SU-DHL-6 (cell line): ENCODE data around the gene UBASH3A.

ENCODE experiments used
- H2AFZ ChIP-seq: fragments of 200-600 bp; sonication (generic); 2 replicates; pipeline ENCODE4 v1.6.1; 2014; ENCODE audit warnings: low read depth, mild to moderate bottlenecking, moderate library complexity, mixed read lengths, antibody characterized with exemption, low read length; ENCODE audit not compliant: severe bottlenecking
- H3F3A ChIP-seq: fragments of 200-600 bp; shearing (Covaris generic); 2 replicates; pipeline ENCODE4 v1.6.0; 2016; ENCODE audit warnings: antibody characterized with exemption, mild to moderate bottlenecking; ENCODE audit not compliant: insufficient read depth
- H3K27ac ChIP-seq: fragments of 200-600 bp; sonication (generic); 2 replicates; pipeline ENCODE4 v1.5.1; 2016; ENCODE audit warnings: low read depth, mild to moderate bottlenecking, low read length, moderate library complexity, mixed read lengths
- H3K27me3 ChIP-seq: fragments of 200-600 bp; sonication (generic), shearing (Covaris generic); 2 replicates; pipeline ENCODE4 v1.6.0; 2014; ENCODE audit warnings: mild to moderate bottlenecking, low read length
- H3K36me3 ChIP-seq: fragments of 200-600 bp; sonication (generic); 2 replicates; pipeline ENCODE4 v1.6.1; 2014; ENCODE audit warnings: mild to moderate bottlenecking, low read length, mixed read lengths
- H3K4me2 ChIP-seq: fragments of 300-600, 200-600 bp; shearing (Covaris generic), sonication (generic); 2 replicates; pipeline ENCODE4 v1.6.0; 2014; ENCODE audit warnings: low read length, low read depth, mild to moderate bottlenecking; ENCODE audit not compliant: poor library complexity, severe bottlenecking
- H3K4me3 ChIP-seq: fragments of 200-600 bp; sonication (generic); 2 replicates; pipeline ENCODE4 v1.5.1; 2014; ENCODE audit warnings: antibody characterized with exemption, low read length, mild to moderate bottlenecking, mixed read lengths; ENCODE audit not compliant: insufficient read depth, poor library complexity, severe bottlenecking
- H3K79me2 ChIP-seq: fragments of 200-600 bp; sonication (generic); 2 replicates; pipeline ENCODE4 v1.6.1; 2014; ENCODE audit warnings: mild to moderate bottlenecking, low read length, moderate library complexity; ENCODE audit not compliant: insufficient read depth
- H3K9ac ChIP-seq: fragments of 200-600 bp; sonication (generic); 2 replicates; pipeline ENCODE4 v1.7.0; 2014; ENCODE audit warnings: mild to moderate bottlenecking, low read length
- H3K9me2 ChIP-seq: fragments of 200-600 bp; sonication (generic); replicated peaks from 2 replicates; pipeline ENCODE4 v1.6.1; 2014; ENCODE audit warnings: low read length; ENCODE audit not compliant: insufficient read depth
- H3K9me3 ChIP-seq: fragments of 200-600 bp; sonication (generic); 2 replicates; pipeline ENCODE4 v1.6.1; 2014; ENCODE audit warnings: low read length, mixed read lengths; ENCODE audit not compliant: insufficient read depth
- H4K20me1 ChIP-seq: fragments of 200-600 bp; sonication (generic); 2 replicates; pipeline ENCODE4 v1.6.1; 2014; ENCODE audit warnings: low read depth, mild to moderate bottlenecking, antibody characterized with exemption, low read length, moderate library complexity, mixed read lengths
- CTCF ChIP-seq: fragments of 200-600 bp; sonication (generic); IDR thresholded peaks from one replicate; pipeline ENCODE4 v1.5.1; 2017; ENCODE audit warnings: antibody characterized with exemption, mild to moderate bottlenecking, low read length, moderate library complexity; ENCODE audit not compliant: insufficient read depth, poor library complexity, severe bottlenecking
- EZH2phosphoT487 ChIP-seq: fragments of 200-600 bp; sonication (generic), shearing (Covaris generic); conservative IDR thresholded peaks from 2 replicates; pipeline ENCODE4 v1.6.1; 2018; ENCODE audit warnings: mild to moderate bottlenecking, antibody characterized with exemption, low read length, moderate library complexity, mixed read lengths

The UBASH3A gene

GRCh38 chr21:42491328-42491727 is 87.6 kb downstream of the UBASH3A start:
- TF ChIP-seq CTCF (no peak), EZH2phosphoT487 (no peak)
- no peaks in the 10 kb centered on the region for H3K27me3 ChIP-seq
- no peaks in the 10 kb centered on the region for H3F3A ChIP-seq
- H3K4me3 ChIP-seq = no peak overlapping the region
- H3K4me2 ChIP-seq = no peak overlapping the region
- H4K20me1 ChIP-seq = no peaks in the 10 kb centered on the region
- no peak overlapping the region for H3K27ac ChIP-seq
- H3K9ac ChIP-seq = no peak overlapping the region
- no peaks in the 10 kb centered on the region for H3K36me3 ChIP-seq
- no peaks in the 10 kb centered on the region for H3K9me3 ChIP-seq
- H2AFZ ChIP-seq = no peak overlapping the region
- no peaks in the 10 kb centered on the region for H3K79me2 ChIP-seq
- no peaks in the 10 kb centered on the region for H3K9me2 ChIP-seq

GRCh38 chr21:42492201-42492600 is 88.5 kb downstream of the UBASH3A start:
- H3F3A ChIP-seq = no peaks in the 10 kb centered on the region
- H3K4me2 ChIP-seq = no peak overlapping the region
- no peak overlapping the region for H3K9ac ChIP-seq
- no peak overlapping the region for H2AFZ ChIP-seq
- H3K9me2 ChIP-seq = no peaks in the 10 kb centered on the region
- no peak overlapping the region for H3K4me3 ChIP-seq
- TF ChIP-seq CTCF (no peak), EZH2phosphoT487 (no peak)
- H3K36me3 ChIP-seq = no peaks in the 10 kb centered on the region
- no peaks in the 10 kb centered on the region for H3K9me3 ChIP-seq
- H3K79me2 ChIP-seq = no peaks in the 10 kb centered on the region
- H4K20me1 ChIP-seq = no peaks in the 10 kb centered on the region
- H3K27ac ChIP-seq = no peak overlapping the region
- no peaks in the 10 kb centered on the region for H3K27me3 ChIP-seq

GRCh38 chr21:42493109-42494060 is 89.7 kb downstream of the UBASH3A start:
- Histone ChIP-seq H3K79me2 (no peaks in the 10 kb centered on the region), H3K4me2 (no peak overlapping the region), H3K27me3 (no peaks in the 10 kb centered on the region)

More at GRCh38 chr21:42493109-42494060, 89.7 kb downstream of the UBASH3A start:
- H2AFZ ChIP-seq = no peak overlapping the region
- H3F3A ChIP-seq = no peaks in the 10 kb centered on the region
- no peaks in the 10 kb centered on the region for H4K20me1 ChIP-seq
- H3K9me3 ChIP-seq = no peaks in the 10 kb centered on the region
- no peak overlapping the region for H3K9ac ChIP-seq
- H3K36me3 ChIP-seq = no peaks in the 10 kb centered on the region
- no peak overlapping the region for H3K4me3 ChIP-seq
- H3K27ac ChIP-seq = no peak overlapping the region
- no peaks in the 10 kb centered on the region for H3K9me2 ChIP-seq
- TF ChIP-seq EZH2phosphoT487 = no peak
- TF ChIP-seq CTCF = no peak
